HepG2 (cell line): ENCODE results near the gene HOXA10. TPM values are rescaled to one million over a fixed set of nuclear protein-coding genes. Genes with fewer than 3 reads are reported as not detected.

Source experiments
- ATAC-seq: fragments of 200-7000 bp; cut with Tn5 transposase; 3 replicates; pipeline ENCODE4 v1.9.1; 2020; ENCODE audit warnings: mild to moderate bottlenecking, moderate library complexity
- BruUV-seq: library from RNA; stranded (reverse); fragments of 400-500 nt; replicated peaks from 2 replicates; lab custom pipeline; 2021; lab: Mats Ljungman, UMichigan
- CTCF ChIA-PET: fragments of 300-600 bp; formaldehyde crosslinking; extraction: SDS; loops from one replicate; lab custom pipeline; 2021; ENCODE audit warnings: low total read pairs, inconsistent platforms, low intra/inter-chr PET ratio; lab: Yijun Ruan, JAX
- POLR2A ChIA-PET: fragments of 350-600 bp; sonication (Branson Sonifier 250); formaldehyde crosslinking; loops from one replicate; lab custom pipeline; 2020; ENCODE audit warnings: antibody characterized with exemption, inconsistent platforms; lab: Yijun Ruan, JAX
- DNase-seq: peaks from one replicate; pipeline ENCODE4 v3.0.0-alpha.2; 2015; ENCODE audit warnings: low spot score
- FAIRE-seq: peaks from 3 replicates; lab custom pipeline; 2011; peaks lifted over from hg19 to GRCh38; lab: Jason Lieb, UNC
- H2AFZ ChIP-seq: one replicate; pipeline ENCODE4 v1.6.1; 2011; ENCODE audit warnings: low read length, inconsistent platforms
- H3K27ac ChIP-seq: fragments of 300-600 bp; 3 replicates; pipeline ENCODE4 v1.8.0; 2011; ENCODE audit warnings: mixed run types, mild to moderate bottlenecking, mixed read lengths, low read length, inconsistent platforms; ENCODE audit not compliant: insufficient read depth; ENCODE audit errors: extremely low read length
- H3K27me3 ChIP-seq, 2 experiments: fragments of 200-600 bp in 1 of 2; 2 replicates in 1 of 2; 3 replicates in 1 of 2; pipeline versions ENCODE4 v1.6.0 to v1.8.0; 2011; ENCODE audit warnings: low read length in 2 of 2, mild to moderate bottlenecking in 2 of 2, moderate library complexity in 2 of 2, inconsistent platforms in 1 of 2; ENCODE audit not compliant: insufficient read depth in 2 of 2, control insufficient read depth in 1 of 2
- H3K36me3 ChIP-seq, 2 experiments: fragments of 200-600 bp in 1 of 2; replicated peaks in 1 of 2; 2 replicates in 1 of 2; 3 replicates in 1 of 2; pipeline versions ENCODE4 v1.5.1 to v1.8.0; 2011; ENCODE audit warnings: low read length in 2 of 2, inconsistent platforms in 1 of 2; ENCODE audit not compliant: insufficient read depth in 2 of 2, control insufficient read depth in 1 of 2
- H3K4me1 ChIP-seq: 2 replicates; pipeline ENCODE4 v1.5.1; 2012; ENCODE audit warnings: low read length, inconsistent platforms; ENCODE audit not compliant: insufficient read depth
- H3K4me2 ChIP-seq: 2 replicates; pipeline ENCODE4 v1.6.0; 2011; ENCODE audit warnings: low read depth, low read length, inconsistent platforms
- H3K4me3 ChIP-seq, 3 experiments: fragments of 200-600 bp in 1 of 3; sonication (generic), shearing (Covaris generic) in 1 of 3; replicated peaks in 1 of 3; 2 replicates each; pipeline ENCODE4 v1.5.1; 2011 to 2016; ENCODE audit warnings: low read length in 3 of 3, inconsistent platforms in 2 of 3, low read depth in 2 of 3, mild to moderate bottlenecking in 2 of 3, control low read depth in 1 of 3, mixed read lengths in 1 of 3; ENCODE audit not compliant: insufficient read depth in 1 of 3
- H3K79me2 ChIP-seq: one replicate; pipeline ENCODE4 v1.6.1; 2011; ENCODE audit warnings: low read length, inconsistent platforms; ENCODE audit not compliant: insufficient read depth
- H3K9ac ChIP-seq: 2 replicates; pipeline ENCODE4 v1.6.0; 2011; ENCODE audit warnings: mild to moderate bottlenecking, low read depth, low read length, inconsistent platforms; ENCODE audit not compliant: insufficient read depth
- H3K9me3 ChIP-seq: 2 replicates; pipeline ENCODE4 v1.5.1; 2012; ENCODE audit warnings: mild to moderate bottlenecking, low read length
- H4K20me1 ChIP-seq: 2 replicates; pipeline ENCODE4 v1.6.0; 2011; ENCODE audit warnings: inconsistent platforms, mild to moderate bottlenecking, low read length, moderate library complexity; ENCODE audit not compliant: insufficient read depth
- ASH2L ChIP-seq: fragments of 300-600, 200-600 bp; sonication (generic); IDR thresholded peaks from 2 replicates; pipeline ENCODE4 v1.7.0; 2017; ENCODE audit warnings: low read depth, mild to moderate bottlenecking, moderate library complexity, mixed read lengths, low read length; ENCODE audit not compliant: insufficient read length
- ATF7 ChIP-seq, 2 experiments: fragments of 450-650 bp in 1 of 2; sonication (generic) in 1 of 2; formaldehyde crosslinking in 1 of 2; IDR thresholded peaks; 2 replicates each; pipeline versions ENCODE4 v1.4.0 to v1.6.1; 2016 to 2020; ENCODE audit warnings: antibody characterized with exemption in 1 of 2, mild to moderate bottlenecking in 1 of 2, missing genetic modification reagents in 1 of 2
- LCORL ChIP-seq, 2 experiments: fragments of 450-650 bp in 1 of 2; sonication (generic) in 1 of 2; formaldehyde crosslinking in 1 of 2; IDR thresholded peaks; 2 replicates each; pipeline versions ENCODE4 v1.5.0 to v1.6.1; 2017 to 2020; ENCODE audit warnings: antibody characterized with exemption in 1 of 2, missing genetic modification reagents in 1 of 2
- YEATS2 ChIP-seq: sonication (generic); formaldehyde crosslinking; IDR thresholded peaks from 2 replicates; pipeline ENCODE4 v1.4.0; 2020; ENCODE audit warnings: missing genetic modification reagents, borderline replicate concordance
- ZBTB7B ChIP-seq: sonication (generic); formaldehyde crosslinking; IDR thresholded peaks from 2 replicates; pipeline ENCODE4 v1.4.0; 2020; ENCODE audit warnings: missing genetic modification reagents
- ZNF605 ChIP-seq: sonication (generic); formaldehyde crosslinking; IDR thresholded peaks from 2 replicates; pipeline ENCODE4 v1.8.0; 2022; ENCODE audit warnings: mild to moderate bottlenecking, missing genetic modification reagents
- WGBS: methylation state at CpG from one replicate; pipeline ENCODE4 v1.1.6; 2017; ENCODE audit warnings: low lambda C conversion rate; 5-methylcytosine and 5-hydroxymethylcytosine counted together
- in situ Hi-C: cut with HindIII; loops from 2 replicates; pipeline ENCODE4 v1.10.0; 2017; ENCODE audit warnings: low pct_unique_long_range_greater_than_20kb; ENCODE audit not compliant: extremely low pct_ligation_motif_present
- intact Hi-C: fragments of 100-400 bp; cut with micrococcal nuclease; formaldehyde crosslinking; loops from one replicate; pipeline ENCODE4 v1.10.0; 2022; ENCODE audit not compliant: unreplicated experiment
- polyA plus RNA-seq, 8 experiments: library from polyadenylated mRNA; depleted of rRNA in 3 of 8; stranded (reverse) in 7 of 8; unstranded in 1 of 8; fragments of >200 nt; fragmentation: Illumina TruSeq in 4 of 8; extraction: Trizol in 4 of 8; gene quantifications; 2 replicates each; pipeline versions ENCODE4 v1.2.1 to v1.2.3, GENCODE V29; 2011 to 2016; ENCODE audit warnings: low read depth in 4 of 8, missing spikeins in 1 of 8, mixed read lengths in 1 of 8; ENCODE audit not compliant: insufficient read depth in 1 of 8
- total RNA-seq, 5 experiments: library from RNA; depleted of rRNA; stranded (reverse); fragments of >200 nt; fragmentation: Illumina TruSeq; extraction: Trizol; gene quantifications; 2 replicates each; pipeline ENCODE4 v1.2.3, GENCODE V29; 2016; ENCODE audit warnings: low read depth in 1 of 5
- TF ChIP-seq, protein P1 (sequence below): sonication (generic); formaldehyde crosslinking; IDR thresholded peaks from 2 replicates; pipeline ENCODE4 v1.4.0; 2020; ENCODE audit warnings: mild to moderate bottlenecking, missing genetic modification reagents

HOXA10 gene
- total and polyA plus RNA-seq, 2 of the 13 experiments (the other 11 are each of a cell fraction or from before 2014, with no cell fraction given) = not detected

GRCh38 chr7:27142580-27143022 is 31.5 kb downstream of the HOXA10 start:
- no peaks in the 10 kb centered on the region; a peak in 2 of 5 replicates for H3K36me3 ChIP-seq
- no peaks in the 10 kb centered on the region for H3K27me3 ChIP-seq
- DNase-seq (no peak), ATAC-seq (peak; percentile 63), FAIRE-seq (no peak)
- H3K4me3 ChIP-seq = peak overlapping the region; percentile 70 to 79 (median 76)
- H3K27ac ChIP-seq = peak overlapping the region; percentile 60
- in situ Hi-C loops = no loop called here
- H3K79me2 ChIP-seq = no peaks in the 10 kb centered on the region
- H2AFZ ChIP-seq = no peak overlapping the region
- peak overlapping the region; percentile 70 for H3K4me2 ChIP-seq
- H3K9ac ChIP-seq = peak overlapping the region; percentile 67
- no peaks in the 10 kb centered on the region for H3K9me3 ChIP-seq
- H3K4me1 ChIP-seq = peaks cover 9% of the 10 kb centered on the region
- CTCF ChIA-PET = no interaction called here
- POLR2A ChIA-PET = interaction anchor here (1.5 to 2.7 kb wide), 6 partner anchors 8 to 455 kb away, joined by 3 to 13 read pairs (median 10); partner anchors contain the start of genes HOXA4 and SKAP2
- TF ChIP-seq ATF7 (IDR thresholded peaks at IDR 0.05) (no peak), ATF7 (CRISPR knock-in tag; IDR thresholded peaks at IDR 0.05) (no peak), ASH2L (peak; percentile 4), ZBTB7B (CRISPR knock-in tag) (0 out of 2 replicates have a peak, but pooled peaks have one; percentile 4), ZNF605 (peak; percentile 23; the same call in 1 of the 2 replicates), YEATS2 (CRISPR knock-in tag) (no peak), LCORL (IDR thresholded peaks at IDR 0.05) (no peak), LCORL (CRISPR knock-in tag; IDR thresholded peaks at IDR 0.05) (peak; percentile 57; the same call in 1 of the 2 replicates)
- TF ChIP-seq, protein P1, sequence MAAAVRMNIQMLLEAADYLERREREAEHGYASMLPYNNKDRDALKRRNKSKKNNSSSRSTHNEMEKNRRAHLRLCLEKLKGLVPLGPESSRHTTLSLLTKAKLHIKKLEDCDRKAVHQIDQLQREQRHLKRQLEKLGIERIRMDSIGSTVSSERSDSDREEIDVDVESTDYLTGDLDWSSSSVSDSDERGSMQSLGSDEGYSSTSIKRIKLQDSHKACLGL (CRISPR knock-in tag) = 0 out of 2 replicates have a peak, but pooled peaks have one; percentile 13
- TF ChIP-seq, all 625 proteins: peak for 5
- intact Hi-C loops = loop anchor here (5.0 kb wide), 1 partner anchor 765 kb away; no protein-coding TSS in a partner anchor
- H4K20me1 ChIP-seq = no peaks in the 10 kb centered on the region
- no TSS peak for BruUV-seq
- WGBS = 54% methylated on average over 29 of the region's 29 CpGs
